ENCODE measurements around the gene LARP4B. TPM values are rescaled to one million over a fixed set of nuclear protein-coding genes. Genes with fewer than 3 reads are reported as not detected.

Gene LARP4B
- total RNA-seq, 4 donors from 2014 or later = 17.4 to 76.8 (median 32.2) TPM

DNA sequence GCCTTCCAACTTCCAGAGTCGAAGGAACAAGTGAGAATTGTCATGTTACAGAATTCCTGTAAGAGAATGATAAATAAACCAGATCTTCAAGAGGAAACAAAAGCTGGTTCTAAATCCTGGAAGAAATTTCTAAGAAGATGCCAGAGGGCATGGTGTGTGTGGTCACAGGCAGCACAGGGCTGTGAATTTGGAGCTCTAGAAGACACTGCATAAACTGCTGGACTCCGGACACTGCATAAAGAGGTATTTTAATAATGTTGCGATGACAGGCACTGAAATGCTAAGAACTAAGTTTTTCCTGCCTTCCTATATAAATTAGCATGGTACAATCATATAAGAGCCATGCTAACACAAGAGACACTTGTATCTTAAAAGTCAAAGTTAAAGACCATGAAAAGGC lies 86.0 kb downstream of the LARP4B start:
- intact Hi-C loops (cut with DNase I; ENCODE audit: low total_unique reads) = no loop called here
- H3K27ac ChIP-seq = no peak overlapping the region
- H3K27me3 ChIP-seq = no peaks in the 10 kb centered on the region
- H3K4me3 ChIP-seq = no peak overlapping the region
- H3K4me1 ChIP-seq = no peaks in the 10 kb centered on the region
- no peaks in the 10 kb centered on the region for H3K9me3 ChIP-seq
- no peak for DNase-seq
- TF ChIP-seq, protein P1, sequence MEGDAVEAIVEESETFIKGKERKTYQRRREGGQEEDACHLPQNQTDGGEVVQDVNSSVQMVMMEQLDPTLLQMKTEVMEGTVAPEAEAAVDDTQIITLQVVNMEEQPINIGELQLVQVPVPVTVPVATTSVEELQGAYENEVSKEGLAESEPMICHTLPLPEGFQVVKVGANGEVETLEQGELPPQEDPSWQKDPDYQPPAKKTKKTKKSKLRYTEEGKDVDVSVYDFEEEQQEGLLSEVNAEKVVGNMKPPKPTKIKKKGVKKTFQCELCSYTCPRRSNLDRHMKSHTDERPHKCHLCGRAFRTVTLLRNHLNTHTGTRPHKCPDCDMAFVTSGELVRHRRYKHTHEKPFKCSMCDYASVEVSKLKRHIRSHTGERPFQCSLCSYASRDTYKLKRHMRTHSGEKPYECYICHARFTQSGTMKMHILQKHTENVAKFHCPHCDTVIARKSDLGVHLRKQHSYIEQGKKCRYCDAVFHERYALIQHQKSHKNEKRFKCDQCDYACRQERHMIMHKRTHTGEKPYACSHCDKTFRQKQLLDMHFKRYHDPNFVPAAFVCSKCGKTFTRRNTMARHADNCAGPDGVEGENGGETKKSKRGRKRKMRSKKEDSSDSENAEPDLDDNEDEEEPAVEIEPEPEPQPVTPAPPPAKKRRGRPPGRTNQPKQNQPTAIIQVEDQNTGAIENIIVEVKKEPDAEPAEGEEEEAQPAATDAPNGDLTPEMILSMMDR (IDR thresholded peaks at IDR 0.05) = no peak
- TF ChIP-seq POLR2A (IDR thresholded peaks at IDR 0.05) = no peak
- H3K36me3 ChIP-seq = no peaks in the 10 kb centered on the region

GRCh38 chr10:844552-844951 lies 87.0 kb downstream of the LARP4B start:
- no peak overlapping the region for H3K27ac ChIP-seq

DNA sequence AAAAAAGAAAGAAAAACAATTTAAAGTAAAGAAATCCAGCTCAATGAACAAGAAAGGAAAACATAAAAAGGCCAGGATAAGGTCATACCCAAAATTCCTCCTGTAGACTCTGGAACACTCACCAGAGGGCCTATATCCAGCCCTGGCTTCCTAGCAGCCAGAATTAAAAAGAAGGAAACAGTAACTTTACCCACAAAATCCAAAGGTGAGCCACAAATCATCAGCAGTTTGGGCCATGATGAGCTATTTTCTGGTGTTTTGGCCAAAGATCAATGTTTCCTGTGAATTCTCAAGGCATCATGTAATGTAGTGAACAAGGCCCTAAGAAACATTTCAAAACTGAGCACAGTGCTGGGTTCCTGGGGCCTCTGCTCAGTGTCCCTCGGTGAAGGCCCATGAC lies 87.8 kb downstream of the LARP4B start:
- TF ChIP-seq POLR2A (IDR thresholded peaks at IDR 0.05) = no peak
- TF ChIP-seq, protein P1 (IDR thresholded peaks at IDR 0.05) = no peak
- Histone ChIP-seq H3K9me3 (no peaks in the 10 kb centered on the region), H3K36me3 (no peaks in the 10 kb centered on the region), H3K4me3 (no peak overlapping the region), H3K27ac (no peak overlapping the region), H3K4me1 (no peaks in the 10 kb centered on the region), H3K27me3 (no peaks in the 10 kb centered on the region)
- intact Hi-C loops (cut with DNase I; ENCODE audit: low total_unique reads) = no loop called here
- no peak for DNase-seq

More at GRCh38 chr10:844552-844951, 87.0 kb downstream of the LARP4B start:
- no peaks in the 10 kb centered on the region for H3K4me1 ChIP-seq
- no peaks in the 10 kb centered on the region for H3K9me3 ChIP-seq
- no peaks in the 10 kb centered on the region for H3K36me3 ChIP-seq
- DNase-seq = no peak
- TF ChIP-seq, protein P1 (IDR thresholded peaks at IDR 0.05) = no peak
- no peak for TF ChIP-seq POLR2A (IDR thresholded peaks at IDR 0.05)
- H3K27me3 ChIP-seq = no peaks in the 10 kb centered on the region
- H3K4me3 ChIP-seq = no peak overlapping the region
- intact Hi-C loops (cut with DNase I; ENCODE audit: low total_unique reads) = no loop called here

- no peak for DNase-seq
- Histone ChIP-seq H3K9me3 (no peaks in the 10 kb centered on the region), H3K27me3 (no peaks in the 10 kb centered on the region), H3K4me1 (no peaks in the 10 kb centered on the region), H3K27ac (no peak overlapping the region), H3K36me3 (no peaks in the 10 kb centered on the region), H3K4me3 (no peak overlapping the region)
- TF ChIP-seq, protein P1 (IDR thresholded peaks at IDR 0.05) = no peak
- no peak for TF ChIP-seq POLR2A (IDR thresholded peaks at IDR 0.05)
- intact Hi-C loops (cut with DNase I; ENCODE audit: low total_unique reads) = no loop called here
Measured at GRCh38 chr10:842795-843194, 88.7 kb downstream of the LARP4B start.

DNA sequence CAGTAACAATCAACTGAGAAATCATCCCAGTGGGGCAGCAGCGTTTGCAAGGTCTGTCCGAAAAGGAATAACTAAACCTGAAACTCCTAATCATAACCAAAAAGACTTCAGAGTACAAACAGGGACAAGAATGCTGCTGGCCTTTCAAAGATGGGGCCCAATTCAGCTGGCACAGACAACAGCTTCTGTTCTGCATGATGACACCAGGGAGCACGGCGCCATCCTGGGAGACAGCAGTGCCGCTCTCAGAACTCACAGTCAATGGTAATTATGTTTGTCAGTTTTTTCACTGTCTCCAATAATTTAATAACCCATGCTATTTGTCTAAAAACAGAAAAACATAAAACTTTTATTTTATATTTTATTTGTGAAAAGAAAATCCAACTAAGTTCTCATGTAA lies 90.0 kb downstream of the LARP4B start:
- Histone ChIP-seq H3K27me3 (no peaks in the 10 kb centered on the region), H3K27ac (no peak overlapping the region), H3K4me3 (no peak overlapping the region), H3K36me3 (no peaks in the 10 kb centered on the region), H3K4me1 (no peaks in the 10 kb centered on the region), H3K9me3 (no peaks in the 10 kb centered on the region)
- DNase-seq = no peak
- TF ChIP-seq, protein P1 (IDR thresholded peaks at IDR 0.05) = no peak
- TF ChIP-seq POLR2A (IDR thresholded peaks at IDR 0.05) = no peak
- intact Hi-C loops (cut with DNase I; ENCODE audit: low total_unique reads) = no loop called here

Measured in uterus (tissue), 4 donors.